ENCODE measurements around the gene INAFM1.

GRCh38 chr19:47310323-47310722, 35.6 kb downstream of the INAFM1 start:
- no peak for TF ChIP-seq CTCF (IDR thresholded peaks at IDR 0.05; ENCODE audit: low read length)
- TF ChIP-seq EZH2phosphoT487 (IDR thresholded peaks at IDR 0.05; ENCODE audit: low read length): no peak

Data from MM.1S (cell line).